H1 (cell line): ENCODE measurements around the gene CFDP1. TPM values are rescaled to one million over a fixed set of nuclear protein-coding genes. Genes with fewer than 3 reads are reported as not detected.

ENCODE experiments used
- CTCF ChIA-PET: fragments of 300-600 bp; sonication (Branson Sonifier 250); formaldehyde crosslinking; loops from one replicate; lab custom pipeline; 2021; ENCODE audit not compliant: partially characterized antibody; lab: Charles Lee
- POLR2A ChIA-PET: fragments of 300-600 bp; sonication (Branson Sonifier 250); formaldehyde crosslinking; loops from one replicate; lab custom pipeline; 2021; ENCODE audit warnings: inconsistent platforms; ENCODE audit not compliant: partially characterized antibody; lab: Charles Lee
- DNase-seq, 2 experiments: peaks; one replicate each; pipeline versions ENCODE4 v3.0.0 to v3.0.0-alpha.2; 2010 to 2022; ENCODE audit warnings: low spot score in 2 of 2, low read depth in 1 of 2, mixed read lengths in 1 of 2
- FAIRE-seq: peaks from 2 replicates; lab custom pipeline; 2011; peaks lifted over from hg19 to GRCh38; lab: Jason Lieb, UNC
- H2AFZ ChIP-seq: 2 replicates; pipeline ENCODE4 v1.8.1; 2012; ENCODE audit warnings: low read length, inconsistent platforms
- H2AK5ac ChIP-seq: 2 replicates; pipeline ENCODE4 v1.6.1; 2013; ENCODE audit warnings: low read depth, low read length
- H2BK120ac ChIP-seq: replicated peaks from 2 replicates; pipeline ENCODE3; 2013; ENCODE audit warnings: low read depth, low read length, inconsistent platforms
- H2BK12ac ChIP-seq: 2 replicates; pipeline ENCODE4 v1.6.1; 2013; ENCODE audit warnings: low read depth, low read length
- H2BK15ac ChIP-seq: 2 replicates; pipeline ENCODE4 v1.6.1; 2013; ENCODE audit warnings: low read length
- H2BK20ac ChIP-seq: 2 replicates; pipeline ENCODE4 v1.6.1; 2013; ENCODE audit warnings: low read length
- H2BK5ac ChIP-seq: 2 replicates; pipeline ENCODE4 v1.6.1; 2013; ENCODE audit warnings: low read depth, low read length
- H3K14ac ChIP-seq: 2 replicates; pipeline ENCODE4 v1.6.1; 2013; ENCODE audit warnings: inconsistent platforms; ENCODE audit not compliant: insufficient read length
- H3K18ac ChIP-seq: 2 replicates; pipeline ENCODE4 v1.6.1; 2013; ENCODE audit warnings: low read length; ENCODE audit errors: extremely low read depth
- H3K23ac ChIP-seq: 2 replicates; pipeline ENCODE4 v1.6.1; 2013; ENCODE audit warnings: inconsistent platforms; ENCODE audit not compliant: insufficient read length
- H3K23me2 ChIP-seq: 2 replicates; pipeline ENCODE4 v1.6.1; 2013; ENCODE audit warnings: low read depth, low read length
- H3K27ac ChIP-seq: 2 replicates; pipeline ENCODE4 v1.6.1; 2011; ENCODE audit warnings: low read depth, low read length, inconsistent platforms
- H3K27me3 ChIP-seq, 4 experiments: replicated peaks in 1 of 4; 1 replicate in 1 of 4; 2 replicates in 3 of 4; pipeline versions ENCODE4 v1.6.1 to v1.8.1; 2011 to 2013; ENCODE audit warnings: low read length in 3 of 4, mild to moderate bottlenecking in 3 of 4, inconsistent platforms in 2 of 4, mixed read lengths in 2 of 4, moderate library complexity in 1 of 4; ENCODE audit not compliant: control insufficient read depth in 3 of 4, insufficient read depth in 3 of 4; ENCODE audit errors: extremely low read depth in 1 of 4
- H3K36me3 ChIP-seq, 4 experiments: 2 replicates each; pipeline versions ENCODE4 v1.6.1 to v1.8.1; 2011 to 2013; ENCODE audit warnings: mild to moderate bottlenecking in 4 of 4, low read length in 3 of 4, moderate library complexity in 2 of 4, control low read depth in 1 of 4, inconsistent platforms in 1 of 4; ENCODE audit not compliant: insufficient read depth in 4 of 4, control insufficient read depth in 2 of 4
- H3K4ac ChIP-seq: replicated peaks from 2 replicates; pipeline ENCODE3; 2013; ENCODE audit warnings: low read length, low read depth, mixed read lengths, inconsistent platforms; ENCODE audit not compliant: insufficient read length
- H3K4me1 ChIP-seq, 4 experiments: replicated peaks in 1 of 4; 1 replicate in 1 of 4; 2 replicates in 3 of 4; pipeline versions ENCODE4 v1.6.1 to v1.8.1; 2011 to 2013; ENCODE audit warnings: low read length in 3 of 4, inconsistent platforms in 2 of 4, mixed read lengths in 1 of 4; ENCODE audit not compliant: insufficient read depth in 4 of 4, control insufficient read depth in 3 of 4
- H3K4me2 ChIP-seq, 2 experiments: 2 replicates each; pipeline versions ENCODE4 v1.6.1 to v1.8.1; 2011 to 2013; ENCODE audit warnings: low read depth in 2 of 2, low read length in 2 of 2, control low read depth in 1 of 2, inconsistent platforms in 1 of 2, mild to moderate bottlenecking in 1 of 2; ENCODE audit not compliant: insufficient read depth in 1 of 2
- H3K4me3 ChIP-seq, 4 experiments: fragments of 200-600, 300-600 bp in 1 of 4; sonication (generic), shearing (Covaris generic), sonication (Bioruptor Twin) in 1 of 4; 2 replicates each; pipeline versions ENCODE4 v1.5.1 to v1.8.1; 2011 to 2016; ENCODE audit warnings: low read length in 4 of 4, low read depth in 3 of 4, control low read depth in 2 of 4, inconsistent platforms in 2 of 4, mild to moderate bottlenecking in 2 of 4, mixed read lengths in 1 of 4, moderate library complexity in 1 of 4; ENCODE audit not compliant: insufficient read depth in 2 of 4; ENCODE audit errors: extremely low read depth in 1 of 4
- H3K56ac ChIP-seq: replicated peaks from 2 replicates; pipeline ENCODE3; 2013; ENCODE audit warnings: low read depth, mild to moderate bottlenecking, mixed read lengths, low read length, inconsistent platforms; ENCODE audit not compliant: insufficient read length
- H3K79me1 ChIP-seq: 2 replicates; pipeline ENCODE4 v1.6.1; 2013; ENCODE audit warnings: low read depth, low read length, control low read depth
- H3K79me2 ChIP-seq, 2 experiments: 2 replicates each; pipeline versions ENCODE4 v1.6.1 to v1.8.1; 2012 to 2013; ENCODE audit warnings: low read length in 2 of 2, mild to moderate bottlenecking in 2 of 2, inconsistent platforms in 1 of 2; ENCODE audit not compliant: insufficient read depth in 2 of 2, control insufficient read depth in 1 of 2
- H3K9ac ChIP-seq, 4 experiments: replicated peaks in 1 of 4; 1 replicate in 1 of 4; 2 replicates in 3 of 4; pipeline versions ENCODE4 v1.6.1 to v1.8.1; 2011 to 2013; ENCODE audit warnings: low read depth in 3 of 4, low read length in 3 of 4, control low read depth in 2 of 4, mild to moderate bottlenecking in 2 of 4, moderate library complexity in 2 of 4, inconsistent platforms in 1 of 4; ENCODE audit errors: extremely low read depth in 1 of 4
- H3K9me3 ChIP-seq, 2 experiments: 2 replicates each; pipeline versions ENCODE4 v1.6.1 to v1.8.1; 2012 to 2013; ENCODE audit warnings: mild to moderate bottlenecking in 2 of 2, moderate library complexity in 2 of 2, control low read depth in 1 of 2, inconsistent platforms in 1 of 2, low read depth in 1 of 2, low read length in 1 of 2, mixed read lengths in 1 of 2; ENCODE audit not compliant: insufficient read depth in 2 of 2
- H4K20me1 ChIP-seq, 2 experiments: replicated peaks in 1 of 2; 2 replicates each; pipeline versions ENCODE3 to v1.8.1; 2011 to 2013; ENCODE audit warnings: inconsistent platforms in 2 of 2, low read length in 2 of 2, mild to moderate bottlenecking in 1 of 2; ENCODE audit not compliant: insufficient read depth in 2 of 2, control insufficient read depth in 1 of 2
- H4K5ac ChIP-seq: 2 replicates; pipeline ENCODE4 v1.6.1; 2013; ENCODE audit warnings: low read length, low read depth, mixed read lengths, inconsistent platforms; ENCODE audit not compliant: insufficient read length
- H4K8ac ChIP-seq: 2 replicates; pipeline ENCODE4 v1.8.0; 2013; ENCODE audit warnings: mild to moderate bottlenecking, moderate library complexity, low read length, inconsistent platforms; ENCODE audit not compliant: insufficient read depth; ENCODE audit errors: extremely low read depth
- H4K91ac ChIP-seq: replicated peaks from 2 replicates; pipeline ENCODE3; 2013; ENCODE audit warnings: low read length, mixed read lengths, inconsistent platforms; ENCODE audit not compliant: insufficient read length
- CBX5 ChIP-seq: fragments of 300-800, 300-1000 bp; sonication (generic); IDR thresholded peaks from 2 replicates; pipeline ENCODE4 v1.7.1; 2016; ENCODE audit warnings: antibody characterized with exemption, low read length, low read depth
- CEBPB ChIP-seq: IDR thresholded peaks from 2 replicates; pipeline ENCODE4 v1.6.1; 2012; ENCODE audit warnings: low read depth, low read length
- GTF2F1 ChIP-seq: IDR thresholded peaks from 2 replicates; pipeline ENCODE4 v1.6.1; 2012; ENCODE audit warnings: low read depth, low read length, improper control_type of control experiment, borderline replicate concordance
- KDM4A ChIP-seq: IDR thresholded peaks from one replicate; pipeline ENCODE4 v1.7.1; 2012; ENCODE audit warnings: low read depth, mild to moderate bottlenecking, moderate library complexity, low read length, inconsistent platforms; ENCODE audit not compliant: severe bottlenecking
- PHF8 ChIP-seq: fragments of 200-600 bp; sonication (generic); conservative IDR thresholded peaks from 2 replicates; pipeline ENCODE4 v1.7.1; 2012; ENCODE audit warnings: low read depth, mild to moderate bottlenecking, inconsistent platforms, low read length, moderate library complexity
- SP1 ChIP-seq: IDR thresholded peaks from 2 replicates; pipeline ENCODE4 v1.6.1; 2011; ENCODE audit warnings: low read depth, low read length
- SP2 ChIP-seq: IDR thresholded peaks from 2 replicates; pipeline ENCODE4 v1.6.1; 2012; ENCODE audit warnings: mild to moderate bottlenecking, low read length, inconsistent platforms
- SP4 ChIP-seq: IDR thresholded peaks from 2 replicates; pipeline ENCODE4 v1.6.1; 2012; ENCODE audit warnings: low read length, inconsistent platforms
- TAF7 ChIP-seq: optimal IDR thresholded peaks from 2 replicates; pipeline ENCODE3; 2011; ENCODE audit warnings: low read depth, mild to moderate bottlenecking, inconsistent platforms, low read length, moderate library complexity, borderline replicate concordance
- TEAD4 ChIP-seq: IDR thresholded peaks from 2 replicates; pipeline ENCODE4 v1.6.1; 2012; ENCODE audit warnings: low read depth, low read length, inconsistent platforms, mixed read lengths
- WGBS, 2 experiments: shearing (Covaris generic) in 1 of 2; methylation state at CpG; one replicate each; pipeline versions ENCODE4 v1.1.6 to v1.1.7; 2013 to 2015; ENCODE audit warnings: low lambda C conversion rate in 2 of 2, mixed read lengths in 2 of 2, inconsistent platforms in 1 of 2, low coverage in 1 of 2, missing lambda C conversion rate in 1 of 2; ENCODE audit not compliant: insufficient replicate concordance in 2 of 2, insufficient coverage in 1 of 2, insufficient read length in 1 of 2; ENCODE audit errors: extremely low coverage in 1 of 2, missing lambda C conversion rate in 1 of 2; 5-methylcytosine and 5-hydroxymethylcytosine counted together
- polyA plus RNA-seq, 7 experiments: library from polyadenylated mRNA; depleted of rRNA in 3 of 7; stranded (reverse) in 5 of 7; unstranded in 2 of 7; fragments of >200 nt in 5 of 7; fragments of 200-250 nt in 2 of 7; gene quantifications; 1 replicate in 5 of 7; 2 replicates in 1 of 7; 4 replicates in 1 of 7; pipeline versions ENCODE4 v1.2.1 to v1.2.3, GENCODE V29; 2011 to 2013; ENCODE audit warnings: missing spikeins in 2 of 7, mixed read lengths in 2 of 7
- total RNA-seq: library from RNA; stranded (reverse); fragmentation: NEBNext Ultra II Directional; extraction: Animal tissue kit (Norgen Biotek cat#: 25700); gene quantifications from 2 replicates; pipeline ENCODE4 v1.2.1, GENCODE V29; 2021

Gene CFDP1
- total and polyA plus RNA-seq, 2 of the 8 experiments (the other 6 are each of a cell fraction or from before 2014, with no cell fraction given) = 25.5 to 77.3 TPM

DNA sequence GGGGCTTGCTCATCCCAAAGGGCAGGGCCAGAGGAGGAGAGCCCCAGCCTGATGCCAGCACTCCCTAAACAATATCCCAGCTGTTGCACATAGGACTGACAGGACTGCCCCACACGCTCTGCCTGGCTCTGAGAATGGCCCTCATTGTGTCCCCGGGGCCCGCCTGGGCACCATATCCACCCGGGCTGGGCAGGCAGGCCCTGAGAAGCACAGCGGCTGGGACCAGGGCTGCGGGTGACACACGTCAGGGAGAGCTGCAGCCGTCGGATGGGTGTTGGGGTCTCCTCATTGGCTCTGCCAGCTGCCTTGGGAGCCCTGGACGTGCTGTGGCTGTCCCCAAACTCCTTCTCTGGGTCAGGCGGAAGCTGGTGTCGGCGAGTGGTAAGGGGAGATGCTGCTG lies 186.1 kb downstream of the CFDP1 start:
- 96% methylated on average over 13 of the region's 13 CpGs; no CpG with 5 or more reads in 1 of the 2 experiments for WGBS, 2 experiments
- Histone ChIP-seq H2BK5ac (peak overlapping the region; percentile 64), H3K9me3 (no peaks in the 10 kb centered on the region), H3K56ac (no peak overlapping the region), H4K91ac (peak overlapping the region; percentile 31), H4K8ac (no peak overlapping the region), H3K14ac (no peak overlapping the region), H3K4me1 (peaks cover 0 to 62% (median 47%) of the 10 kb centered on the region in 4 experiments; a peak in 6 of 7 replicates), H3K27me3 (no peaks in the 10 kb centered on the region), H3K36me3 (peaks cover 0 to 8% (median 2%) of the 10 kb centered on the region in 4 experiments; a peak in 4 of 8 replicates), H4K20me1 (peaks cover 46 to 55% of the 10 kb centered on the region in 2 experiments), H3K23ac (no peak overlapping the region), H2BK20ac (no peak overlapping the region), H4K5ac (no peak overlapping the region), H3K4ac (no peak overlapping the region), H2BK15ac (no peak overlapping the region), H3K4me3 (no peak overlapping the region), H2BK12ac (no peak overlapping the region), H3K79me2 (peaks cover 27 to 90% of the 10 kb centered on the region in 2 experiments), H3K9ac (no peak overlapping the region), H3K18ac (peak overlapping the region; percentile 7; the same call in 1 of the 2 replicates), H2BK120ac (no peak overlapping the region), H2AFZ (no peak overlapping the region), H3K79me1 (peaks cover 32% of the 10 kb centered on the region), H3K4me2 (peak overlapping the region in 1 of 2 experiments; percentile 22; a peak in 1 of 4 replicates), H3K23me2 (peaks cover 7% of the 10 kb centered on the region; the same call in 1 of the 2 replicates), H2AK5ac (0 out of 2 replicates have a peak overlapping the region, but pooled peaks have one; percentile 55), H3K27ac (0 out of 2 replicates have a peak overlapping the region, but pooled peaks have one; percentile 15)
- FAIRE-seq = no peak
- POLR2A ChIA-PET = interaction anchor here (0.9 to 16.2 kb wide), 6 partner anchors 9 to 82 kb away, joined by 3 to 375 read pairs (median 5); no protein-coding TSS in a partner anchor
- no peak for DNase-seq
- CTCF ChIA-PET = interaction anchor here (0.7 to 15.7 kb wide), 7 partner anchors 10 to 135 kb away, joined by 3 to 236 read pairs (median 3); no protein-coding TSS in a partner anchor
- no peak for TF ChIP-seq SP4
- no peak for TF ChIP-seq TAF7
- TF ChIP-seq TEAD4 = no peak
- TF ChIP-seq SP1 = no peak
- no peak for TF ChIP-seq SP2
- TF ChIP-seq CBX5 = no peak
- no peak for TF ChIP-seq CEBPB
- TF ChIP-seq GTF2F1 = no peak
- no peak for TF ChIP-seq PHF8
- TF ChIP-seq KDM4A = no peak
